NCI-H226 (cell line): ENCODE data around the gene TBX10.
A peak's percentile ranks its signal among the peaks of the same experiment; 100 is the strongest.
"Not testable (repeated sequence)": the region's sequence is repeated elsewhere in the genome, so short reads cannot be mapped to it uniquely, and the experiment has no call there.

Source experiments
- DNase-seq: peaks from one replicate; pipeline ENCODE4 v3.0.0-alpha.2; 2015

Gene TBX10

GRCh38 chr11:67597458-67597857, 42.1 kb downstream of the TBX10 start:
- not testable (repeated sequence) for DNase-seq

GRCh38 chr11:67596753-67597300, 42.7 kb downstream of the TBX10 start:
- no peak for DNase-seq

GRCh38 chr11:67594480-67594879, 45.1 kb downstream of the TBX10 start:
- DNase-seq, result no peak

- DNase-seq, result no peak
Observed at GRCh38 chr11:67593565-67593905, 46.0 kb downstream of the TBX10 start.

GRCh38 chr11:67592880-67593564, 46.5 kb downstream of the TBX10 start:
- no peak for DNase-seq

GRCh38 chr11:67588899-67589415, 50.6 kb downstream of the TBX10 start:
- DNase-seq, result not testable (repeated sequence)

- no peak for DNase-seq
Observed at GRCh38 chr11:67588136-67588503, 51.4 kb downstream of the TBX10 start.

- DNase-seq, result no peak
Observed at GRCh38 chr11:67586568-67587250, 52.9 kb downstream of the TBX10 start.

- no peak for DNase-seq
Observed at GRCh38 chr11:67585911-67586310, 53.7 kb downstream of the TBX10 start.

- no peak for DNase-seq
Observed at GRCh38 chr11:67584881-67585873, 54.4 kb downstream of the TBX10 start.

GRCh38 chr11:67584205-67584880, 55.2 kb downstream of the TBX10 start:
- no peak for DNase-seq

GRCh38 chr11:67583247-67584204, 56.0 kb downstream of the TBX10 start, which contains the start of gene GSTP1:
GSTP1 (plus strand) TSS chr11:67583812; CDS start chr11:67583844, 32 bp downstream.
- peak; percentile 78 for DNase-seq

GRCh38 chr11:67582011-67582410, 57.6 kb downstream of the TBX10 start:
- no peak for DNase-seq

- no peak for DNase-seq
Observed at GRCh38 chr11:67581469-67581868, 58.1 kb downstream of the TBX10 start.
